Measurements from ENCODE around the gene ARHGAP6.

The ARHGAP6 gene

DNA sequence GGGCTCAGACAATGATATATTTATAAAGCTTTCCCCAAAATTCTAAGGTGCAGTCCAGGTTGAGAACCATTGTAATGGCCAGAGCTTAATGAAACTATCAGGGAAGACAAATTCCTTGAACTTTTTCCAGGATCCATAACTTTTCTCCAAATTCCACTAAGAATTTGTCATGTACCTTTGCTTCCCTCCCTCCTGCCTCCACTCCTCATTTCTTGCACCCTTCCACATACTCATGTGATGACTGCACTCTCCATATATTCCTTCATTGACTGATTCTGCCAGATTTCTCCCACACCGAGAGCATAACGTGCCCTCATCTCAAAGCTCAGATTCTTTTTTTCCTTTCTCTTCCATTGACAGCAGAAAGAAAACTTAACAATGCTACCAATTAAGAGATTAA, 393.4 kb downstream of the ARHGAP6 start:
- ChIA-PET POLR2A (no interaction called here), CTCF (no interaction called here)
- DNase-seq (ENCODE audit: extremely low spot score) = no peak
- TF ChIP-seq, protein P1, sequence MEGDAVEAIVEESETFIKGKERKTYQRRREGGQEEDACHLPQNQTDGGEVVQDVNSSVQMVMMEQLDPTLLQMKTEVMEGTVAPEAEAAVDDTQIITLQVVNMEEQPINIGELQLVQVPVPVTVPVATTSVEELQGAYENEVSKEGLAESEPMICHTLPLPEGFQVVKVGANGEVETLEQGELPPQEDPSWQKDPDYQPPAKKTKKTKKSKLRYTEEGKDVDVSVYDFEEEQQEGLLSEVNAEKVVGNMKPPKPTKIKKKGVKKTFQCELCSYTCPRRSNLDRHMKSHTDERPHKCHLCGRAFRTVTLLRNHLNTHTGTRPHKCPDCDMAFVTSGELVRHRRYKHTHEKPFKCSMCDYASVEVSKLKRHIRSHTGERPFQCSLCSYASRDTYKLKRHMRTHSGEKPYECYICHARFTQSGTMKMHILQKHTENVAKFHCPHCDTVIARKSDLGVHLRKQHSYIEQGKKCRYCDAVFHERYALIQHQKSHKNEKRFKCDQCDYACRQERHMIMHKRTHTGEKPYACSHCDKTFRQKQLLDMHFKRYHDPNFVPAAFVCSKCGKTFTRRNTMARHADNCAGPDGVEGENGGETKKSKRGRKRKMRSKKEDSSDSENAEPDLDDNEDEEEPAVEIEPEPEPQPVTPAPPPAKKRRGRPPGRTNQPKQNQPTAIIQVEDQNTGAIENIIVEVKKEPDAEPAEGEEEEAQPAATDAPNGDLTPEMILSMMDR (IDR thresholded peaks at IDR 0.05; ENCODE audit: control extremely low read depth, extremely low read depth, low read depth, missing control alignments) = no peak

DNA sequence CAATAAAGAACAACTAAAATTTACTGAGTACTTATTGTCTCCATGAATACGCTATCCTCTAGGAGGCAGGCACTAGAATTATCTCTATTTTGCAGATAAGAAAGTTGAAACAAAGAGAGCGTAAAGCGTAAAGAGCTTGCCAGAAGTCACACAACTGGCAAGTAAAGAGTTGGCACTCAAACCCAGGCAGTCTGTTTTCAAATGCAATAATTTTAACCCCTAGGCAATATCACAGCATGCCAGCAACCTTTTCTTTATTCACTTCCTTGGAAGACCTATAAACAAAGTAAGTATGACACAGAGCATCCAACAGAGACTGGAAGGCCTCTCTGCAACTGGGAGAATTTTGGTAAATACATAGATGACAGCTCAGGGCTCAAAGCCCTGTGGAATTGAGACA, 395.7 kb downstream of the ARHGAP6 start:
- no peak for DNase-seq (ENCODE audit: extremely low spot score)
- ChIA-PET POLR2A (no interaction called here), CTCF (no interaction called here)
- TF ChIP-seq, protein P1 (IDR thresholded peaks at IDR 0.05; ENCODE audit: control extremely low read depth, extremely low read depth, low read depth, missing control alignments) = no peak

DNA sequence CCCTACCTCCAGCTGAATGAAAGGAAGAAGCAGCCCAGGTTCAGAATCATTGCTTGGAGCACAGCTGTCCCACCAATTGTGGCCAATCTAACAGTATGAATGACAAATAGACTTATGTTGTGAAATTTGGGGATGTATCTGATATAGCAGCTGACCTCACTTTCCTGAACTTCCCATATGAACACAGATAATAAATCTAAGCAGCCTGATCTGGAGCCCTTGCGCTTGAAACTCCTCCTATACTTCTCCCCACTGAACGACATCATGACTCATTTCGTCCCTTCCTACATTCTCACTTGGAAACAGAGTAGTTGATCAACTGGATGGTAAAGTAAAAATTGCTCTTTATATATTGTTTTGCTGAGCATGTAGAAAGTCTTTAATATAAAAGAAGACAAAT, 396.7 kb downstream of the ARHGAP6 start:
- CTCF ChIA-PET = no interaction called here
- TF ChIP-seq, protein P1 (IDR thresholded peaks at IDR 0.05; ENCODE audit: control extremely low read depth, extremely low read depth, low read depth, missing control alignments) = no peak
- DNase-seq (ENCODE audit: extremely low spot score) = no peak
- POLR2A ChIA-PET = no interaction called here

DNA sequence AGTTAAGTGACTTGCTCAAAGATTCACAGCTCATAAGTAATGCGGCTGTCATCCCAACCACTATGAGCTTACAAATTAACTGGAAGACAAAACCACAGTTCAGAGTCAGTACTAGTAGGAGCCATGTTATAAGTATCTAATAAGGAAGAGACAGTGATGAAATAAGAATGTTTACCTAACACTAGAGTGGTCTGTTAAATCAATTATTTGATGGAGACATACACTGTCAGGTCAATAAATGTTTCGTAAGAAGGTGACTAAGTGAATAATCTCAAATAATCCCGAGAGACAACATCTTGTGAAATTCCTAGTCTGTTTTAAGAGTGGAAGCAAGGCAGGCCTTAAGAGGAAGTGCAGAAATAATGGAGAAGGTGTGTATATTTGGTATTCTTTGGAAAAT, 398.3 kb downstream of the ARHGAP6 start:
- TF ChIP-seq, protein P1 (IDR thresholded peaks at IDR 0.05; ENCODE audit: control extremely low read depth, extremely low read depth, low read depth, missing control alignments) = no peak
- POLR2A ChIA-PET = no interaction called here
- CTCF ChIA-PET = no interaction called here

DNA sequence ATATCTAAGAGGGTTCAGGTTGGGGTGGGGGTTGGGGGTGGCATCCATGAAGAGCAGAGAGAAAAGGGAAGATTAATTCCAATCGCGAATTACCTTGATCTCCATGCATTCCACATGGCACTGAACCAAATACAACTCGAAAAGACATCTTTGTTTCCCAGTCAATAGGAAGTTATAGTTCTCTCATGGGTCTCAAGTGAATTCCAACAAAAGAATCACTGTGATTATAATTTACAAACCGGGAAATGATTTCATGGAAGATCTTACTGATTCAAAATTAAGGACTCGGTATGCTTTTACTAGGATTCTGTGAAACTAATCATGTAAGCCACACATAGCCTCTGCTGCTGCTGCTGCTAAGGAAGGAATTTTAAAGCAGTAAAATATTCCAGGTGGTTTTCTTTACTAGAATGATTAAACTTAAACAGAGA, 399.1 kb downstream of the ARHGAP6 start:
- CTCF ChIA-PET = no interaction called here
- TF ChIP-seq, protein P1 (IDR thresholded peaks at IDR 0.05; ENCODE audit: control extremely low read depth, extremely low read depth, low read depth, missing control alignments) = no peak
- DNase-seq (ENCODE audit: extremely low spot score) = no peak
- POLR2A ChIA-PET = no interaction called here

More for the DNA sequence above, 398.3 kb downstream of the ARHGAP6 start:
- DNase-seq (ENCODE audit: extremely low spot score) = no peak

DNA sequence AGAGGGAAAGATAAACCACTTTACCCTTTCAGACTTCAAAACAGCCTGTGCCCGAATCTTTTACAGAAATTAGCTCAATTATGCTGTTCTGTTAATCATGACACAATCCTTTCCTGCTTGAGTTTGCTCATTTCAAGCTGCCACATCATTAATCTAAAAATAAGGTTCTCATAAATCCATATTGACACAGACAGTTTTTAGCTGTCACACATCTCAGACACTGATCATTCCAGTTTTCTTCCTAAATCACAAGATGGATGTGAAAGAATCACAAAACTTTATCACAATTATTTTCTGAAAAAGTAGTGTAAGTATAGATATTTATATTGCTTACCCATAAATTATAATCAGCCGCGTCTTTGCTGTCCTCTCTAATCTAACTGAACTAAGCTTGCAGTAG, 400.4 kb downstream of the ARHGAP6 start:
- POLR2A ChIA-PET = no interaction called here
- TF ChIP-seq, protein P1 (IDR thresholded peaks at IDR 0.05; ENCODE audit: control extremely low read depth, extremely low read depth, low read depth, missing control alignments) = no peak
- no peak for DNase-seq (ENCODE audit: extremely low spot score)
- CTCF ChIA-PET = no interaction called here

DNA sequence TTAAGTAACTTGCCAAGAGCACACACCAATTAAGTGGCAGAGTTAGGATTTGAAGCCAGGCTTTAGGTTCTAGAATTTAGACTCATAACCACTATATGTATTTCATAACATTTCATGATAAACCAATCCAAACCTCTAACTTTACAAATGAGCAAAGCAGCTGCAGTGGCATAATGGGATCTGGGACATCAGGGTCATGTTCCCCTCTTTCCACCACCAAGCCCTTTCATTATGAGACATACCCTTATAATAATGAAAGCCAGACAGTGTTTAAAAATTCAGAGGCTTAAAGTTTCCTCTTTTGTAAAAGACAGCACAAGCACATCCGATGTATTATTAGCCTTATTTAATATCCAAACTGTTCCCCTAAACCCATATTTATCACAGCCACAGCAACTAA, 400.8 kb downstream of the ARHGAP6 start:
- CTCF ChIA-PET = no interaction called here
- POLR2A ChIA-PET = no interaction called here
- no peak for DNase-seq (ENCODE audit: extremely low spot score)
- TF ChIP-seq, protein P1 (IDR thresholded peaks at IDR 0.05; ENCODE audit: control extremely low read depth, extremely low read depth, low read depth, missing control alignments) = no peak

Measured in GM10248 (cell line).